C4-2B (cell line): ENCODE data around the gene GFOD1.

Experiments
- CTCF ChIP-seq: fragments of 450-650 bp; conservative IDR thresholded peaks from 2 replicates; pipeline ENCODE4 v1.5.1; 2017; ENCODE audit warnings: mild to moderate bottlenecking
- ZFX ChIP-seq: fragments of 450-650 bp; IDR thresholded peaks from 2 replicates; pipeline ENCODE4 v1.6.1; 2017

- TF ChIP-seq CTCF (no peak), ZFX (no peak)
These were observed 26.1 kb downstream of the GFOD1 start for GRCh38 chr6:13461307-13461706.
